ENCODE data around the gene EBF3. TPM values are rescaled to one million over a fixed set of nuclear protein-coding genes. Genes with fewer than 3 reads are reported as not detected.

The EBF3 gene
- polyA plus RNA-seq, 5 donors = 1.3 to 4.1 (median 1.7) TPM

DNA sequence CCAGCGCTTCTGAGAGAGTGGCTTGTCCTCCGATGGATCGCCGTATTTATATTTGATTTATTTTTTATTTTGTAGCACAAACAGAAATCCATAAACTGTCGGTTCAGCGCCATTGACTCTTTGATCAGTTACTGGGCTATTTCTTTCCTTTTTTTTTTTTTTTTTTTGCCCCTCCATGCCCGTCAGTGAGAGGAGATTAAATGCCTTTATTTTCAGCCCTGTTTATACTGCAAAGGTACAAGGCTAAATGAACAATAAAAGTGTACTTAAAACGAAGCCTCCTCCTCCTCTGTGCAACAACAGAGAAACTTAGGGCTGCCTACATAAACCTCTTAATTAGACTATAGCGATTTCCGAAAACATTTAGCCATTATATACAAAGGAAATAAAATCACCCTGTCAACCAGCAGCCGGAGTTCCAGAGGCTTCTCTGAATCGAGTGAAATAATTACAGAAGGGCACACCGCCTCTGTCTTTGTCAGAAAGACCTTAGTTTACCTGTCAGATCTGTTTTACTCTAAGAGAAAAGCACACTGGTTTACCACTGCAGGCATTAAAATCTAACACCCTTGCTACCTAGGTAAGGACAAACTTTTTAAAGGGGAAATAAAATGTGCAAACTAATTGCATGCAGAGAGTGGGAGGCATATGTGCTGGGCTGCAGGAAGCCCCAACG, 3.5 kb downstream of the EBF3 start:
- no peak for DNase-seq

DNA sequence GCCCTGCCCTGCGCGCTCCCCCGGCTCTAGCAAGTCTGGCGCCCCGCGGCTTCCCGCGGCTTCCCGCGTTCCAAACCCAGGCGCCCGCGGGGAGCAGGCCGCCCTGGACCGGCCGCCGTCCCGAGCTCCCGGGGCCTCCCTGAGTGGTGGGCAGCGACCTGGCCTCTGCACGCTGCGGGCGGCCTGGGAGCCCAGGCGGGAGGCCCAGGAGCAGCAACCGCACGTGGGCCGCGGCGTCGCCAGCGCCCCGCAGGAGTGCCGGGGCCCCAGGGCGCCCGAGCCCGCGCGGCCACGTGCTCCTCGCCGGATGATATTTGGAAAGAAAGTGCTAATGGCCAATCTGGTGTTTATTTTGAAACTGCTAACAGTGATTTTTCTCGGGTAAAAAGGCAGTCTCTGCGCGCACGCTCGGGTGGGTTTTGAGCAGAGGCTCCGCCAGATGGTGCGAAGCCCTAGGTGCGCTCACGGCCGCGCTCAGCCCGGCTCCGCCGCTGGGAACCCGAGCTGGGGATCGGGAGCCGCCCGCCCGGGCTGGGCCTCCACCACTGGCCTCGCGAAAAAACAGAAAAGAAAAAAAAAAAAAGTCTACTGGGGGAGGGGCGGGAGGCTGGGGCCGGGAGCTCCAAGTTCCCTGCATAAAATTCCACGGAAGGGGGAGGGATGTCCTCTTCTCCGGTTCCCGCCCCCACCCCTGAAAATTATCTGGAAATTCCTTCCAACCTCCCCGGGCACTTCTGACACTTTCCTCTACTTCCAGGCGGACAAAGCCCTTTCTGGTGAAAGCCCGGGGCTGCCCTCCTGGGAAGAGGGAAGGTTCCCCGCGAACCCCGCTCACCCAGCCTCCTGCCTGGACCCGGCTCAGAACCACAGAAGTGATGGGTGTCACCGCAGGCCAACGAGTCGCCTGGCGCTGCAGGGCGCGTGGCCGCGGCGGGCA, 4.3 kb downstream of the EBF3 start:
- DNase-seq = no peak

DNA sequence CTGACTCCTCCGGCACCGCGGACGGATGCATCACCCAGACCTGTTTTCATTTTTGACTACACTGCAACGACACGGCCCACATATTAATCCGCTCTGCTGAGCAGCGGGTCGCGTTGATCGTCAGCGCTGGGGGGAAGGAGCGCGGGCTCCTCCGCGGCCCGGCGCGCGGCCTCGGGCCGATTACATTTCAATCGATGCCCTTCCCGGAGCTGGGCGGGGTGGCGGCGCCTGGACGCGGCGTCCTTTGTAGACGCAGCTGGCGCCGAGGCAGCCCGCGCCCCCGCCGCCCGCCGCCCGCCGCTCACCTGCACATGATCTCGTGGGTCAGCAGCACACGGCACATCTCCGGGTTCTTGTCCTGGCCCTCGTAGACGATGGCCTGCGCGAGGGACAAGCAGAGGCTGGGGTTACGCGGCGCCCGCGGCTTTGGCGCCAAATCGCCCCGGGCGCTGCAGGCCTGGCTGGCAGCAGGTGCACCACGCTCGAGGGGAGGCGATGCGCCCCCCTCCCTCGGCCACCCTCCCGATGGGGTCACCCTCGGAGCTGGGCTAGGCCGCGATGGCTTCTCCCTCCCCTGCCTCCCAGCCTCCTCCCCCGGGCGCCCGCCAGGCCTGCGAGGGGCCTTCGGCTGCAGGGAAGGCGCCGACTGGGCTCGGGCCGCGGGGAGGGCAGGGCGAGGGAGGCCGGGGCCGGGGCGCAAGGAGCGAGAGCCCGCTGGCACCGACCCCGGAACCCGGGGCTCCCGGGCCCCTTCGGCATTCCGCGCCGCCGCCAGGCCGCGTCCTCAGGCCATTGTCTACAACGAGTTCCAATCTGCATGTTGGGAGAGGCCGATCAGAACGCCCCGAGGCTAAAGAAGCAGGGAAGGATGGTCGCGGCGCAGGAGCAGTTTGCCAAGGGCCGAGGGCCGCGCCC, 5.2 kb downstream of the EBF3 start:
- DNase-seq = no peak

DNA sequence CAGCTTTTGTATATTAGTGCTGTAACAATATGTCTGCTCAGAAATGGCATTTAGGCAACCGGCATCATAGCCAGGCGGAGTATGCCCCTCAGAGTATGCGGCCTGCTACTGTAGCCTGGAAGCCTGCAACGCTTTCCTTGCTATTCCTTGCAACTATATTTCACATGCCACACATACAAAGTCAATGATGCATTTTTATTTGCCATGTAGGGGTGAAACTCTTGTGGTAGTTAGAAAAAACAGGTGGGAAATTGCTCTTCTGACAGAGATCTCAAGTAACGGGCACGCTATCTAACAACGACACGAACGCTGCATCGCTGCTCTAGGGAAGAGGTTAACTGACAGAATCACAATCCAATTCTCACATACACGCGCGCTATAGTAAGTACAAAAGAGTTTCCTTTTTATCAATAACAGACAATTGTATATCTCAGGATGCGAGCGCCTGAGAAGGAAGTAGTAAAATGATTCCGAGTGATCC, 5.9 kb downstream of the EBF3 start:
- DNase-seq = no peak

DNA sequence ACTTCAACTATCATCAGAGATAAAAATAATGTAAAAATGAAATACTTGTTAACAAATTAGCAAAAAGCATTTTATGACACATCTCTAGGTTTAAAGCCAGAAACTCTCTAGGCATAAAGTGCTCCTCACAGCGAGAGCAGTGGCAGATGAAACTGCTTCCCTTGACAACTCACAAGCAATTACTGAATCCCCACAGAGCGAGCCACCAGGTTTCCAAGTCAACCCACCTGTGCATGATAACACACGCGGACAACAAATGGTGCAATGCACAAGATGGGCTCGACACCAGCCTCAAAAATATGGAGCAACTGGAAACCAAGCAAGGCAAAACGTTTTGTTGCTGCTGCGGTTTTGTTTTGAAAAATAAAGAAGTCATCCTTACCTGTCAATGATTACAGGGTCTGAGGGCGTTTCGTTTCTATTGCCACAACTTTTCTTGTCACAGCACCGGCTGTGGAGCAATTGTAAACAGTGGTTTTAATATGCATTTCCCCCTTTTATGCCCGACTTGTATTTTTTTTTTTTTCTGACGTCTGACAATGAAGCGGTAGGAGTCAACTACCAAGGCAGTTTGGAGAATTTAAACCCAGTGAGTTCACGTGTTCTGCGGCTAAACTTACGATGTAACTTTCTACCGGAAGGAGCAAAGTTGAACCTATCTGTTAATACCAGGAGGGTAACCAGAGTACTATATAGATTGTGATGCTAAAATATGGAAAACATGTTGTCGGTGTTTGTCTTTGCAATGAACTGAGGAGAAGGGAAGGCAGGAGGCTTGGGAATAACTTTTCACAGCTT, 7.0 kb downstream of the EBF3 start:
- no peak for DNase-seq

DNA sequence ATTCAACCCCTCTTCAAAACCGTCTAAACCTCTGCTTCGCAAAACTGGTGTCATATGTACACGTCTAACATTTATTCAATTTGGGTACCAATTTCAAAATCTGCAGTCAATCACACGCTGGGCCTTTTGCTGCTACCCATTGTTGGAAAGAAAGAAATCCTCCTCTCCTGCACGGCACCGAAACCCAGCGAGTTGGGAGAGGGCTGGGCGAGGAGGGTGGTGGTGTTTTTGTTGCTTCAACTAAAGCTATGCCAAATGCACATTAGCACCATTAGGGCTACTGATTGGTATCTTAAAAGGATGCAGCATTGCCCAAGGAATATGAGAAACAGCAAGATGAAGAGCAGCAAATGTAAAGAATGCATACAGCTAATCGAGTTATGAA, 7.8 kb downstream of the EBF3 start:
- no peak for DNase-seq

DNA sequence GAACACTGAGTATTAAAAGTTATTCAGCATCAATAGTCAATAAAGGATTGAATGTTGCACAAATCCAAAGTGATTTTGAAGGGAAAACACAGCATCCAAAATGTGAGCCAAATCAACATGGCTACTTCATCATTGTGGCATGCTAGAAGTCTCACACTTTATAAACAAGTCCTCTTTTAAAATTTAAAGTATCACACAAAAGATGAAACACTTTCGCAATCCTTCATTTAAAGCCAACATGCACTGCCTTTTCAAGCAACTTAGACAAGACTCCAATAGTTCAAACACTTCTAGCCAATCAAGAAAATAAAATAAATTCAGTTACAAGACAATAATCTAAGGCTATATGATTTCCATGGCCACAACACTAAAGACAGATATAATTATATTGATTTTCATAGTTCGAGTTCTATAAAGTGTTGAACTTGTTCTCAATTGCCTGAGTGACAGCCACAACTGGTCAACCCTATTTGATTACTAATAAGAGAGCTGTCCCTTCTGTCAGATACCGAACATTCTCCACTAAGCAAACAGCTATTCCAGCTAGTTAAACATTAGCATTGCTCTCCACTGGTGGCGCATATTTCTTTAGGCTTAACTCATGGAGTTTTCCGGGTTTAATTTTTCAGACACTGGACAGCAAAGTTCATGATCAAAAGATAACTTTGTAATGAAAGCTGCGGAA, 8.3 kb downstream of the EBF3 start:
- DNase-seq = no peak

DNA sequence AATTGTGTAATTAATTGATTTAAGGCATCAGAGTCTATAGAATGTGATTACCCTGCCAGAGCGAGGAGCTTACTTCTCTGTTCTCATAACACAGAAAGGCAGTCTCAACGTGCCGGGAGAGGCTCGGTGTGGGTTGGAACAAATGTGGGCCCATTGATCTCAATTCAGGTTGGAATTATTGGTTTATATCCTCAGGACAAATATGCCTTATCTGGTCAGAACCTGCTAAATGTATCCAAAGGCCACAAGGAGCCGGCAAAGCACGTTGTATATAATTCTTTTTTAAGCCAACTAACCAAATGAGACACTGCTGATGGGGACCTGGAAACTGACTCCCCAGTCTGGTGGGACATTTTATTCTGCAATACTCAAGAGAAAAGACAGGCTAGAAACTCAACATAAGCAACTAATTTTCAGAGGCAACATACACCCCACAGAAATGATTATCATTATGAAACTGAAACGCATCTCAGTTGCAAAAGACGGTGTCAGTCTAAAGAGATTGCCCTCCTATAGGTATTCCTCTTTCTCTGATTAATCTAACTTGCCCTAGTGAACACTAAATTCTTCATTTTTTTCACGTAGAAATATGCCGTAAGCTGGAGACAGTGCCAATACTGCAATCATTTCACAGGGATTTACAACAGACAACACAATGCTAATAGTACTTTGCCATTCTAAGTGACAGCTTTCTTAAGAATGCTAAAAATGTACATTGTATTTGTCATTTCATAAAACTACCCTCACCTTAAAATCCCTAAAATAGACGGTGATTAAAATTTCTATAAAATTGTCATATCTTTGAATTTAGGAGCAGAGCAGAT, 9.4 kb downstream of the EBF3 start:
- no peak for DNase-seq

DNA sequence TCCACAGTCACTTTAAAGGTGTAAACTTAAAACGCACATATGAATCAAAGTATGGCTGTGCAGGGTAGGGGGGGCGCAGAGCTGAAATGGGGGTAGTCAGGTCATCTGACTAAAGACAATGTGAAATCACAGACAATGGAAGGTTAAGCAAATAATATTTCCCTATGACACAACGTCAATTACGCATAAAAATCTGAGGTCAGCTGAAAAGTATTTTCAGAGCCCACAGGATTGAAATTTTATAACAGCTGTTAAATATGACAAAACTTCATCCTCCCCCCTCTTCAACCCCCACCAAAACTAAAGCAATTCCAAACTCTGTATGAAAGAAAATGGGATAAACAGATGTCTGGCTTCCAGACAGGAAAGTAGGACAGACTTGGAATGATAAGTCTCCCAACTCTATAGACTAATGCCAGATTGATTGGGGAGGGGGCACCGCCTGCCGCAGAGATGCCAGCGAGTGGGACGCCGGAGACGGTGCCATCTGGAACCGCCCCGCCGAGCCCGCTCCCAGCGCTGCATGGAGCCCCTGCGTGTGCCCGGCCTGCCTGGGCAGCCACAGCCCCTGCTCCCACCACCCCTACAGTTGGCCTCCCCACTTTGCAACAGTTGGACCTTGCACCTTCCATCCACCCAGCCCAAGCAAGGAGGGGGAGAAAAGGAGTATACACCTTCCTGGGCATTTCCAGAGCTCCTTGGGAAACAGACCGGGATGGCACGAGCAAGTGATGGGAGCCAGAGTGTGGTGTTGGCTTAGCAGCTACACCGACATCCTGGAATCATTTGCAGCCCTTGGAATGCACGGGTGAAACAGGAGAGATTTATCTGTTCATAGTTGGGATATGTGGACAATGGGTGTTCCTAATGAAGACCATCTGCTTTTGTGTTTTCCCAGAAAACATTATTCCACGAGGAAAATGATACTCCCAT, 10.7 kb downstream of the EBF3 start:
- no peak for DNase-seq

DNA sequence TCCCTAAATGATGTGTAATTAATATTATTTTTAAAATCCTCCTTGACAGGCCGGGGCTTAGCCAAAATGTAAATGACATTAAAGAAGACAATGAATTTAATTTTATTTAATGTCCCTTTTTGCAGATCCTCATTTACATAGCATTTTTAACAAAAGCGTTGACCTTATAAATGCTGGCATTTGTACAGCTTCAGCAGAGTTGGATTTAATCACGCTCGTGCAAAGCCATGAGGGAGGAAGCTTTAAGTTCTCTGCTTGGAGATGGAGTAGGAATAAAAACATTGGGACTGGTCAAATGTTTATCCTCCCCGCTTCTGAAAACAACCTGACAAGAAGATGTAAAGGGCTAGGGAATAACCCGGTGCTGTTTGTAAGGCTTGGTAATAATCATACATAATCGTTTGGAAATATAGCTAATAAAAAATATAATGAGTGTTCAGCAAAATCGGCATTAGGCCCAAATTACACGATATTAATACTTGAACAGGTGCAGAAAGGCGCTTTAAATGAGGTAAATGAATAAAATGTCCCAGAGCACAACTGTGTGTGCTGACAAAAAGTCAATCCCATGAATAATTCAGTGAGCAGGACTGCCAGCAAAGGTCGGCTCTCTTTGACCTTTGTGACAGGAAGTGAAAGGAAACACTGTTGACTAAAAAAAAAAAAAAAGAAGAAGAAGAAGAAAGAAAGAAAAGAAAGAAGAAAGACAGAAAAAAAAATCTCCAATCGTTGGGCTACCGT, 11.5 kb downstream of the EBF3 start:
- no peak for DNase-seq

DNA sequence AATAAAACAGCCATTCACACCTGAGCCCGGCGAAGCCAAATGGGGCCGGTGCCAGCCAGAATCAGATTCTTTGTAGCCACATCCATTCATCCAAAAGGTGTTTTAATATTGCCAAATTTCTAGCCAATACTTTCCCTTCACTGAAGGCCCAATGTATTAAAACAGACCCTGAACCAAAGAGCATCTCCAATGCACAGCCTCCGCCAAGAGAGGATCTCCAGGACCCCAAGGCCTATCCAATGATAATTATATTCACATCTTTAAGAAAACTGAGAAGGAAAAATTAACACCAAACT, 12.2 kb downstream of the EBF3 start:
- DNase-seq = no peak

DNA sequence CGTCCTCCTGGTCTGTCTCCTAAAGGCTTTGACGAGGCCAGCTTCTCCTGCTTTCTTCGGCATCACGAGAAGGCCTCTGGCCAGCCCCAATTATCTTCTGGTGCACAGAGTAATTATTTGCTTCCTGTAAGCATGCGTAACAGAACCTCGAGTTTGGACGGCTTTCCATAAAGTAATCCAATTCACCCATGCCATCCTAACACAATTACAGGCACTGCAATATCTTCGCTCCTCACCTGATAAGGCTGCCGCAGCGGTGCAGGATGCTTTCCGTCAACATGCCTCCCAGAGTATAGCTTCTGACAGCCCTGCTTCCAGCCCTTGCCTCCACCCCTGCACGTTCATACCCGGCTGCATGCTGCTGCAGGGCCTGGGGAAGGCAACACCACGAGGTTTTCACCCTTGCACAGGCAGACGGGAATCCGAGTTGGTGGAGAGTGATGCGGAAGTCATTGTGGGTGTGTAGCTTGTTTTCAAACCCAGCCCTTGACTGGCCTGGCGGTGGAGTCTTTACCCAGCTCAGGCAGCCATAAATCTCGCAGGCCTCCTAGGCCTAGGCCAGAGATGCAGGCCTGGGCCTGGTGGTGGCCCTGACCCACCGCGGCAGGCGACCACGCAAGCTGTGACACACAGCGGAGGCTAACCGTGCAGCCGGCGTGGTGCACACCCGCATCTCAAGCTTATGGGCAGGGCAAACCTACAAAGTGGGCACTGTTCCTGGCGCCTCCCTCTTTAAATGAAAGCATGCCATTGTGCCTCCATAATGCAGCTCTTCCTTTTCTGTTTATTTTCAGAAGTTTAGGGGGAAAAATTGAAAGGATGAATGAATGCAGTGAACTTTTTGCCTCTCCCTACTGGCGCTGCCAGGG, 12.7 kb downstream of the EBF3 start:
- DNase-seq = no peak

DNA sequence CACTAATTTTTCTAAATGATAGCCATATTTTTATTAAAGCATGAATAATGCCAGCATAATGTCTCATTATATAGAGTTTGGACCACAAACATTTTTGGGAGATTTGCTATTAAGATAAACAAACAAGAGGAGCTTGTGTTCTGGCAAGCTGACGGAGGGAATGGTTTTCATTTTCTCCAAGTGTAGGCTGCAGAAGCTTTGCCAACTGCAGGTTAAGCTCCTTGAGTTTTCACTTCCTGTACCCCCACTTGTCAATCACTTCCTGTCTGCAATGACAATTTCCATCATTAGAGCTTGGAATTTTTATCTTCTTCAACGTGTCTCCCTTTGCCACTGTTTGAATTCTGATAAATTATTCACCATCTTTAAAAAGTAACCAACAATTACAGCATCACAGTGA, 13.4 kb downstream of the EBF3 start:
- DNase-seq = no peak

DNA sequence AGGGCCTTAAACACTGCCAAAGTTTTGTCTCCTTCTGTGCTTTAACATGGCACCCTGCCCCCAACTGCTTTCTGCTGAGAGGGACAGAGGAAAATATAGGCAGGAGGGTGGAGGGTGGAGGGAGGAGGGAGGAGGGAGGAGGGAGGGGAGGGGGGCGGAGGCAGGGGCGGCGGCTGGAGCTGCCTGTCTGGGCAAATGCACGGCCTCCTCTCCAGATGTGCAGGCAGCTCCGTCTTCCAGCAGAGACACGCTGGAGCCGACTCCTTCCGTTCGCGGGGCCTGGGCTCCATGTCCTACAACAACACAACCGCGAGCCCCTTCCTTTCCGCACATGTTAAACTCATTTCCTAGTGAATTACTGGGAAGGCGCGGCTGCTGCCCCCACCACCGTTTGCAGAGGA, 14.2 kb downstream of the EBF3 start:
- no peak for DNase-seq

DNA sequence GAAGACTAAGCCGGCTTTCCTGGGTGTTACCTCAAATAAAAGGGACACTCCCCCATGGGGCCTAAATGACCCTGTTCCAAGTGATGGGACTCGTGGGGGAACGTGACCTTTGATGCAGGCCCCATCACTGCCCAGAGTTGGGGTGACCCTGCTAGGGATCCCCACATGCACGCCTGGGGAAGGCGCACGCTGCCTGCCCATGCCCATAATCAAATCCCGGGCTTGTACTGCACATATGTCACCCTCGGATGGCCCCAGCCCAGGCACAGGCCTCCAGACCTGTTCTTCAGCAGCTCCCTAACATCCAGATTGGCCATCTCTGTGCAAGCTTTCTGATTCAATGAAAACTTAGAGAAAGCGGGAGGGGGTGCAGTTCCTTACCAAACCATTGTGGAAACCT, 14.7 kb downstream of the EBF3 start:
- no peak for DNase-seq

DNA sequence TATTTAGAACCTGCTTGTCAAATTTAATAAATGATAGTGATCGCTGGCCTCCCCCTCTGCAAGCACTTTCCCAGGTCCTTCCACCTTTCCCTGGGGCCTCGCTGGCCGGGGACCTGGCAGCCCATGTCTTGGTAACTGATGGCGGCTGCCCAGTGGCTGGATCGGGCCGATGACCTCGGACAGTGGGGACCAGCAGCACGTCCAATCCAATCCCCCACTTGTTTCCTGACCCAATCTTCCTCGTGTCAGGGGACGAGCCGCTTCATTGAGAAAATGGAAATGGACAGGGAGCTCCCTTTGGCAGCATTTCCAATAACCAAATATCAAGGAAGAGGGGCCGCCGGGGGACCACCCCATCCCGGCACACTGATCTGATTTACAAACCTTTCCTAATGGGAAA, 17.2 kb downstream of the EBF3 start:
- no peak for DNase-seq

All from right lung (tissue), 5 donors.